Kidney epithelial cell (primary cell): ENCODE measurements around the gene GAB4. TPM values are rescaled to one million over a fixed set of nuclear protein-coding genes. Genes with fewer than 3 reads are reported as not detected.

ENCODE experiments used
- DNase-seq: peaks from one replicate; pipeline ENCODE4 v3.0.0-alpha.2; 2010; ENCODE audit warnings: low read depth
- H3K27me3 ChIP-seq: 2 replicates; pipeline ENCODE4 v1.6.0; 2011; ENCODE audit warnings: low read length; ENCODE audit not compliant: control insufficient read depth, insufficient read depth
- H3K36me3 ChIP-seq: 2 replicates; pipeline ENCODE4 v1.5.1; 2011; ENCODE audit warnings: low read length; ENCODE audit not compliant: control insufficient read depth, insufficient read depth
- H3K4me3 ChIP-seq: 2 replicates; pipeline ENCODE4 v1.5.1; 2011; ENCODE audit warnings: low read depth, mild to moderate bottlenecking, control low read depth, low read length
- CTCF ChIP-seq: IDR thresholded peaks from 2 replicates; pipeline ENCODE4 v1.5.1; 2011; ENCODE audit warnings: mild to moderate bottlenecking, moderate library complexity, low read length, control low read depth, inconsistent platforms; ENCODE audit not compliant: insufficient read depth, poor library complexity, severe bottlenecking
- total RNA-seq: library from RNA; depleted of rRNA; stranded (reverse); fragments of >200 nt; gene quantifications from 2 replicates; pipeline ENCODE4 v1.2.3, GENCODE V29; 2015

GAB4 gene
- total RNA-seq, 1 donor from 2014 or later = not detected

- TF ChIP-seq CTCF = no peak
Measured at GRCh38 chr22:16970446-16970845, 37.6 kb downstream of the GAB4 start.

GRCh38 chr22:16969508-16970327, 38.3 kb downstream of the GAB4 start:
- no peak overlapping the region for H3K4me3 ChIP-seq
- no peak for TF ChIP-seq CTCF
- DNase-seq = no peak
- no peaks in the 10 kb centered on the region for H3K27me3 ChIP-seq
- no peaks in the 10 kb centered on the region for H3K36me3 ChIP-seq

More at GRCh38 chr22:16970446-16970845, 37.6 kb downstream of the GAB4 start:
- Histone ChIP-seq H3K4me3 (no peak overlapping the region), H3K36me3 (no peaks in the 10 kb centered on the region), H3K27me3 (no peaks in the 10 kb centered on the region)
- DNase-seq = no peak

- Histone ChIP-seq H3K36me3 (no peaks in the 10 kb centered on the region), H3K4me3 (no peak overlapping the region), H3K27me3 (no peaks in the 10 kb centered on the region)
- no peak for TF ChIP-seq CTCF
- no peak for DNase-seq
Measured at GRCh38 chr22:16968218-16968595, 39.8 kb downstream of the GAB4 start.

GRCh38 chr22:16967453-16968217, 40.4 kb downstream of the GAB4 start:
- H3K4me3 ChIP-seq = no peak overlapping the region
- no peak for DNase-seq
- no peak for TF ChIP-seq CTCF
- no peaks in the 10 kb centered on the region for H3K36me3 ChIP-seq
- H3K27me3 ChIP-seq = no peaks in the 10 kb centered on the region

GRCh38 chr22:16966251-16966650, 41.8 kb downstream of the GAB4 start:
- TF ChIP-seq CTCF = no peak
- no peaks in the 10 kb centered on the region for H3K36me3 ChIP-seq
- no peak overlapping the region for H3K4me3 ChIP-seq
- no peak for DNase-seq
- H3K27me3 ChIP-seq = no peaks in the 10 kb centered on the region
